OCI-LY3 (cell line): ENCODE data around the gene PLPP7.
"Not testable (repeated sequence)": the region's sequence is repeated elsewhere in the genome, so short reads cannot be mapped to it uniquely, and the experiment has no call there.

ENCODE experiments used
- H2AFZ ChIP-seq: fragments of 200-600, 300-600 bp; shearing (Covaris generic); 2 replicates; pipeline ENCODE4 v1.6.0; 2014; ENCODE audit warnings: antibody characterized with exemption, low read depth, low read length
- H3K27ac ChIP-seq: fragments of 200-600, 300-600 bp; sonication (generic); 2 replicates; pipeline ENCODE4 v1.5.1; 2014; ENCODE audit warnings: mild to moderate bottlenecking, low read length, moderate library complexity, mixed read lengths
- H3K27me3 ChIP-seq: fragments of 200-600, 300-600 bp; sonication (generic); 2 replicates; pipeline ENCODE4 v1.6.1; 2014; ENCODE audit warnings: low read depth, low read length, mixed read lengths
- H3K36me3 ChIP-seq: fragments of 200-600, 300-600 bp; sonication (generic); replicated peaks from 2 replicates; pipeline ENCODE3; 2014; ENCODE audit warnings: low read depth, low read length, mixed read lengths
- H3K4me1 ChIP-seq: fragments of 300-600, 200-600 bp; sonication (generic); 2 replicates; pipeline ENCODE4 v1.6.1; 2014; ENCODE audit warnings: low read length, mixed read lengths
- H3K4me2 ChIP-seq: fragments of 200-600, 300-600 bp; sonication (generic); 2 replicates; pipeline ENCODE4 v1.6.1; 2014; ENCODE audit warnings: low read length, mixed read lengths
- H3K4me3 ChIP-seq: fragments of 300-600, 200-600 bp; sonication (generic); 2 replicates; pipeline ENCODE4 v1.5.1; 2014; ENCODE audit warnings: antibody characterized with exemption, mild to moderate bottlenecking, low read length, moderate library complexity
- H3K79me2 ChIP-seq: fragments of 300-600, 200-600 bp; shearing (Covaris generic); 2 replicates; pipeline ENCODE4 v1.6.1; 2014; ENCODE audit warnings: mild to moderate bottlenecking, low read length, mixed read lengths
- H3K9ac ChIP-seq: fragments of 300-600, 200-600 bp; shearing (Covaris generic); 2 replicates; pipeline ENCODE4 v1.6.0; 2014; ENCODE audit warnings: mild to moderate bottlenecking, low read length, moderate library complexity
- H3K9me3 ChIP-seq: fragments of 200-600, 300-600 bp; shearing (Covaris generic); 2 replicates; pipeline ENCODE4 v1.6.1; 2014; ENCODE audit warnings: low read length, mixed read lengths; ENCODE audit not compliant: insufficient read depth
- H4K20me1 ChIP-seq: fragments of 200-600, 300-600 bp; sonication (generic); 2 replicates; pipeline ENCODE4 v1.6.1; 2016; ENCODE audit warnings: low read length, mixed read lengths; ENCODE audit not compliant: insufficient read depth
- CTCF ChIP-seq: fragments of 200-600, 300-600 bp; sonication (generic); IDR thresholded peaks from 2 replicates; pipeline ENCODE4 v1.5.1; 2014; ENCODE audit warnings: antibody characterized with exemption, low read length, low read depth
- EZH2phosphoT487 ChIP-seq: fragments of 200-600 bp; shearing (Covaris generic); IDR thresholded peaks from 2 replicates; pipeline ENCODE4 v1.6.1; 2018; ENCODE audit warnings: antibody characterized with exemption, mixed run types, low read depth

Gene PLPP7

GRCh38 chr9:131263701-131264100, 25.8 kb upstream of the PLPP7 start:
- Histone ChIP-seq H3K36me3 (peaks cover 24% of the 10 kb centered on the region), H3K4me3 (no peak overlapping the region), H3K79me2 (peaks cover 59% of the 10 kb centered on the region), H3K9ac (no peak overlapping the region), H4K20me1 (peaks cover 11% of the 10 kb centered on the region), H3K27me3 (no peaks in the 10 kb centered on the region), H2AFZ (no peak overlapping the region), H3K9me3 (no peaks in the 10 kb centered on the region), H3K27ac (no peak overlapping the region), H3K4me1 (peaks cover 32% of the 10 kb centered on the region), H3K4me2 (no peak overlapping the region; the same call in 1 of the 2 replicates)
- TF ChIP-seq EZH2phosphoT487 (no peak), CTCF (no peak)

DNA sequence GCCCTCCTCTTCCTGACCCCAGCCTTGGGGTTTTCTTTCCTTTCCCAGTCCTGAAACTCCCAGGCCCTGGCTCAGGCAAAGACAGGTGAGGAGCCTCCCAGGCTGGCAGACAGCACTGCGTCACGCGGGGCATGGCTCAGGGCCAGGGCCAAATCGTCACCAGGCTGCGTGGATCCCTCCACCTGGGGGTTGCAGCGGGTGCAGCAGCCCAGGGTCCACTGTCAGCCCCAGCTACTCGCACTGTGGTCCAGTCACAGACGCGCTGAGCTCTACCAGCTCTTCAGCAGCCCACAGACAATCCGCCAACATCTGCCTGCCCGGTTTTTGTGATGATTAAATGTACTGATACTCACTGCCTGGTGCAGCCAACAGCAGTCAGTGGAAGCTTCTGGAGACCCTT, 25.3 kb upstream of the PLPP7 start:
- Histone ChIP-seq H3K4me1 (peaks cover 37% of the 10 kb centered on the region), H4K20me1 (peaks cover 11% of the 10 kb centered on the region), H3K4me3 (no peak overlapping the region), H3K36me3 (peaks cover 24% of the 10 kb centered on the region), H3K9ac (no peak overlapping the region), H3K9me3 (no peaks in the 10 kb centered on the region), H3K27me3 (no peaks in the 10 kb centered on the region), H3K79me2 (peaks cover 61% of the 10 kb centered on the region), H2AFZ (no peak overlapping the region), H3K4me2 (no peak overlapping the region), H3K27ac (no peak overlapping the region)
- TF ChIP-seq EZH2phosphoT487: no peak
- no peak for TF ChIP-seq CTCF

DNA sequence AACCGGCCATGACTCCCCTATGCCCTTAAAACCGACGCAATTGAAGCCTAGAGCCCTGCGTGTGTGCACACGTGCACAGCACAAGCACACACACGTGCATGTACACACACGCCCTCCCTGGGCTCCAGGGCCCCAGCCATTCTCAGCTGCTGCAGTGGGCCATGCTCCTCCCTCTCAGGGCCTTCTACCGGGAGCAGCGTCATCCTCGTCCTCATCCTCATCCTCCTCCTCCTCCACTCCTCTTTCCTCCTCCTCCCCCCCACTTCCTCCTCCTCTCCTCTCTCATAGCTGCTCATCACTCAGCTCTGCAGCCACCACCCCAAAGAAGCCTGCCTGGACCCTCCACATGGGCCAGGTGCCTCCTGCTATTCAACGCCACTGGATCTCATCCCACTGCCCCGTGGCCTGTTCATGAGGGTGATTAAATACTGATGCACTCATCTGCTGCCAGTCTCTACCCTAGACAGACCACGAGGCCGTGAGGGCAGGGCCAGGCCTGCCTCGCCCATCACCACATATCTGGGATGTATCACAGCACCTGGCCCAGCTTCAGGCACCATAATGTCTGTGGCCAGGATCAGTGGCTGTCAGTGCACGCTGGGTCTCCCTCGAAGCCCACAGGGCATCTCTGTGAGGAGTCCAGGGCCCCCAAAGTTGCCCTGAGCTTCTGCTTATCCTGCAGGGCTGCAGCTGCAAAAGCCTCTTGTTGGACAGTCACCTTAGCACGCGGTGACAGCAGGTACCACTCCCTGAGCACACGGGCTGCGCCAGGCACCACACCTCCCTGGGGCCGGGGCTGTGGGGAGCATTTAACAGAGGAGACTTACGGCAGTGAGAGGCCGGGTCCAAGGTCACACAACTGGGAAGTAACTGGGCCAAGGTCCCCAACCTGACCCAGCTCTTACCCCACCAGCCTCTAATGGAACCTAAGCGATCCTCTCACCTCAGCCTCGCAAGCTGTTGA, 23.0 kb upstream of the PLPP7 start:
- peaks cover 80% of the 10 kb centered on the region for H3K79me2 ChIP-seq
- no peak overlapping the region for H3K4me2 ChIP-seq
- TF ChIP-seq EZH2phosphoT487: no peak
- TF ChIP-seq CTCF: no peak
- peaks cover 59% of the 10 kb centered on the region for H3K4me1 ChIP-seq
- no peaks in the 10 kb centered on the region for H3K27me3 ChIP-seq
- no peak overlapping the region for H3K9ac ChIP-seq
- H3K27ac ChIP-seq: no peak overlapping the region
- no peak overlapping the region for H2AFZ ChIP-seq
- H3K4me3 ChIP-seq: no peak overlapping the region
- H3K36me3 ChIP-seq: peaks cover 18% of the 10 kb centered on the region
- H4K20me1 ChIP-seq: peaks cover 9% of the 10 kb centered on the region
- H3K9me3 ChIP-seq: no peaks in the 10 kb centered on the region

- Histone ChIP-seq H3K4me1 (peaks cover 64% of the 10 kb centered on the region), H3K4me3 (peak overlapping the region; percentile 52), H3K27me3 (no peaks in the 10 kb centered on the region), H3K36me3 (peaks cover 17% of the 10 kb centered on the region), H3K79me2 (peaks cover 94% of the 10 kb centered on the region), H3K9ac (peak overlapping the region; percentile 37; the same call in 1 of the 2 replicates), H4K20me1 (peaks cover 4% of the 10 kb centered on the region; the same call in 1 of the 2 replicates), H3K9me3 (no peaks in the 10 kb centered on the region), H2AFZ (no peak overlapping the region), H3K4me2 (peak overlapping the region; percentile 84), H3K27ac (peak overlapping the region; percentile 93)
- no peak for TF ChIP-seq CTCF
- no peak for TF ChIP-seq EZH2phosphoT487
These were observed 19.1 kb upstream of the PLPP7 start for GRCh38 chr9:131270171-131271015.

DNA sequence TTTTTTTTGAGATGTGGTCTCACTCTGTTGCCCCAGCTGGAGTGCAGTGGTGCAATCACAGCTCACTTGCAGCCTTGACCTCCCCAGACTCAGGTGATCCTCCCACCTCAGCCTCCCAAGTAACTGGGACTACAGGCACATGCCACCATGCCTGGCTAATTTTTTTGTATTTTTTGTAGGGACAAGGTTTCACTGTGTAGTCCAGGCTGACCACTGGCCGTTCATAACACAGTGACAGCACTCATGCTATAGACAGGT, 18.6 kb upstream of the PLPP7 start:
- H2AFZ ChIP-seq, H3K9me3 ChIP-seq, H4K20me1 ChIP-seq, H3K27me3 ChIP-seq: not testable (repeated sequence)
- Histone ChIP-seq H3K36me3 (peaks cover 17% of the 10 kb centered on the region), H3K27ac (peak overlapping the region; percentile 93), H3K4me2 (peak overlapping the region; percentile 84), H3K4me3 (peak overlapping the region; percentile 52), H3K79me2 (peaks cover 94% of the 10 kb centered on the region), H3K4me1 (peaks cover 64% of the 10 kb centered on the region), H3K9ac (peak overlapping the region; percentile 37; the same call in 1 of the 2 replicates)
